Stimulated activated CD4-positive, alpha-beta T cell treated with anti-CD3 and anti-CD28 coated beads, Interleukin-15, amount 100 ng/mL, for 24 hours (primary cell): Measurements from ENCODE around the gene RFX7.

Source experiments
- DNase-seq: peaks from one replicate; pipeline ENCODE4 v3.0.0-alpha.2; 2020

Gene RFX7

GRCh38 chr15:56042982-56043980 is 200.4 kb downstream of the RFX7 start:
- DNase-seq = peak; percentile 37

DNA sequence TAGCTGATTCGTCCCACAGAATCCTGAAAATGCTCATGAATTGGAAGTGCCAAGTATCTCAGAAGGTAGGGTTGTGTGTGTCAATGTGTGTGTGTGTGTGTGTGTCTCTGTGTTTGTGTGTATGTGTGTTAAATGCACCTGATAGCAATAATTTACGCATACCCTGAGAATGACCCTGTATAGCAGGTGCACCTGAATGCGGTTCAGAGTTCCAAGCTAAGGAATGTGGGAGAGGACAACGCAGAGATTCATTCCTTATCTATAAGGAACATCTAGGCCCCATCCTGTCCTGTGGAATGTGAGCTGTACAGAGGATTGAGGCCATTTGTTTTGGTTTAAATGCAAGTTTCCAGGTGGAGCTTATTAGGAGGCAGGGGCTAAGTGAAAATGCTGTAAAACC is 201.2 kb downstream of the RFX7 start:
- no peak for DNase-seq

GRCh38 chr15:56042031-56042430 is 201.6 kb downstream of the RFX7 start:
- no peak for DNase-seq

DNA sequence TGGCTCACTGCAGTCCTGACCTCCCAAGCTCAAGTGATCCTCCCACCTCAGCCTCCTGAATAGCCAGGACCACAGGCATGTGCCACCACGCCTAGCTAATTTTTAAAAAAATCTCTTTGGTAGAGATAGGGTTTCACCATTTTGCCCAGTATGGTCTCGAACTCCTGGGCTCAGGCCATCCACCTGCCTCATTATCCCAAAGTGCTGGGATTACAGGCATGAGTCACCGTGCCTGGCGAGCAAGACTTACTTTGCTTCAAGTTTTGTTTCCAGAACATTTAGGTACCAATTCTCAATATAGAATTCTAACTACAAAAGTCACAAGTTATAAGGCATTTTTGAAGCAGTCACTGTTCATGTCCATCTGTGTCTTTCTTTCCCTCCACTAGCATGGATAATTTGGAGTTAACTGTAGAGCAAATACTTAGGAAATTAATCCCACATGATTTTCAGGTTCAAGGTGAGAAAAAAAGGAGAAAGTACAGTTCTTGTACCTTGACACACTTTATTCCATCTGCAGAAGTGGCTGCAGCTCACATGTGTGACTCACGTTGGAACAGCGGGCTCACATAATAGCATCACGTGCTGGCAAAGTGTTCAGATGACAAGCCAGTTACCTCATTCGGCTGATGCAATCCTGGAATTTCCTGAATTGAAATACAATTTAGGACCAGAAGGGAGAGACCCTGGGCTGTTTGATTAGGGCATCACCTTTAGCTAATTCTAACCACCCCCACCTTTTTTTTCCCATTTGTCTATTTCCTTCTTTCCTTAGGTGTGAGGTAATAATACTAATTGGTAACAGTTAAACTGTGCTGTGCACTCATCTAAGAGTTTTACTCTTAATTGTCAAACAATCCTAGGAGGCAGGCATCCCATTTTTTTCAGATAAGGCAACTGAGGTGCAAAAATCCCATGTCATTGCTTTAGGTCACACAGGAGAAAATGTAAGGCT is 203.3 kb downstream of the RFX7 start:
- DNase-seq = peak; percentile 40

GRCh38 chr15:56038707-56039106 is 205.0 kb downstream of the RFX7 start:
- no peak for DNase-seq

DNA sequence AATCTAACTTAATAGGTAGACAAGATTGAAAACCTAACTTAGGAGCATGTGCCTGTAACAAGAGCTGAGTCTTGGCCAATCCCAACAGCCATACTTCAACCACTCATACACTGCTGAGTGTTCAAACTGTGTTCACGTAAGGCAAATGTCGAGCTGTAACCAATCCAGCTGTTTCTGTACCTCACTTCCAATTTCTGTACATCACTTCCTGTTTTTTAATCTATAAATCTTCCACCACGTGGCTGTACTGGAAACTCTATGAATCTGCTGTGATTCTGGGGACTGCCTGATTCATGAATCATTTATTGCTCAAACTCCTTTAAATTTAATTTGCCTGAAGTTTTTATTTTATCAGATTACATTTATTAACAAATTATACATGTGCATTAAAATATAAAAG is 205.7 kb downstream of the RFX7 start:
- DNase-seq = peak; percentile 10
